ENCODE measurements around the gene TACR2. TPM values are rescaled to one million over a fixed set of nuclear protein-coding genes. Genes with fewer than 3 reads are reported as not detected.

Gene TACR2
- total and polyA plus RNA-seq, 2 donors (not counting 1 experiment from before 2014, with no cell fraction given) = 0.15 to 0.17 TPM

DNA sequence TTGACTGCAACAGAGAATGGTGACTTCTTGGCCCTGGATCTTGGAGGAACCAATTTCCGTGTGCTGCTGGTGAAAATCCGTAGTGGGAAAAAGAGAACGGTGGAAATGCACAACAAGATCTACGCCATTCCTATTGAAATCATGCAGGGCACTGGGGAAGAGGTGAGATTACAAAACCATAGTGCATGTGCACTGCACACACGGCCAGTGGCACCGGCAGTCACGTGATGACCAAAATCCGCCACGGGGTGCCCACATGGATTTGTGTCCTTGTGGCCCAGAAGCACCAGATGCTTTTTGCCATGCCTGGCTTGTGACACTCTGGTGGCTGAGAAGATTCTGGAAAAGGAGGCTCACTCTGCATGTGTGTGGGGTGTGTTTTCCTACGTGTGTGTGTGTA lies 32.4 kb downstream of the TACR2 start:
- H2AFZ ChIP-seq (ENCODE audit: low read length) = no peak overlapping the region
- DNase-seq (ENCODE audit: low read depth in 2 of 2) = no peak
- TF ChIP-seq EZH2 (IDR thresholded peaks at IDR 0.05; ENCODE audit: low read length, missing control alignments) = no peak
- TF ChIP-seq, protein P1, sequence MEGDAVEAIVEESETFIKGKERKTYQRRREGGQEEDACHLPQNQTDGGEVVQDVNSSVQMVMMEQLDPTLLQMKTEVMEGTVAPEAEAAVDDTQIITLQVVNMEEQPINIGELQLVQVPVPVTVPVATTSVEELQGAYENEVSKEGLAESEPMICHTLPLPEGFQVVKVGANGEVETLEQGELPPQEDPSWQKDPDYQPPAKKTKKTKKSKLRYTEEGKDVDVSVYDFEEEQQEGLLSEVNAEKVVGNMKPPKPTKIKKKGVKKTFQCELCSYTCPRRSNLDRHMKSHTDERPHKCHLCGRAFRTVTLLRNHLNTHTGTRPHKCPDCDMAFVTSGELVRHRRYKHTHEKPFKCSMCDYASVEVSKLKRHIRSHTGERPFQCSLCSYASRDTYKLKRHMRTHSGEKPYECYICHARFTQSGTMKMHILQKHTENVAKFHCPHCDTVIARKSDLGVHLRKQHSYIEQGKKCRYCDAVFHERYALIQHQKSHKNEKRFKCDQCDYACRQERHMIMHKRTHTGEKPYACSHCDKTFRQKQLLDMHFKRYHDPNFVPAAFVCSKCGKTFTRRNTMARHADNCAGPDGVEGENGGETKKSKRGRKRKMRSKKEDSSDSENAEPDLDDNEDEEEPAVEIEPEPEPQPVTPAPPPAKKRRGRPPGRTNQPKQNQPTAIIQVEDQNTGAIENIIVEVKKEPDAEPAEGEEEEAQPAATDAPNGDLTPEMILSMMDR (conservative IDR thresholded peaks at IDR 0.05 in 1 of 2, IDR thresholded peaks at IDR 0.05 in 1 of 2; ENCODE audit: low read depth in 1 of 2, low read length in 2 of 2) = no peak
- no peak overlapping the region for H3K9ac ChIP-seq (ENCODE audit: insufficient read depth, low read length)
- H3K9me3 ChIP-seq (ENCODE audit: control insufficient read depth, insufficient read depth, low read depth, low read length) = no peaks in the 10 kb centered on the region
- no peaks in the 10 kb centered on the region for H3K27me3 ChIP-seq (ENCODE audit: control insufficient read depth, insufficient read depth, low read length)
- no peak overlapping the region for H3K4me2 ChIP-seq (ENCODE audit: extremely low read depth, insufficient read depth, low read length)
- no peaks in the 10 kb centered on the region for H3K79me2 ChIP-seq (ENCODE audit: control insufficient read depth, insufficient read depth, low read length)
- H3K4me1 ChIP-seq (ENCODE audit: control insufficient read depth, extremely low read depth, insufficient read depth, low read length) = peaks cover 20% of the 10 kb centered on the region
- H3K36me3 ChIP-seq (ENCODE audit: control insufficient read depth, insufficient read depth, low read length) = peaks cover 22% of the 10 kb centered on the region
- no peak overlapping the region for H3K4me3 ChIP-seq (replicated peaks in 1 of 4; ENCODE audit: control extremely low read depth in 1 of 4, insufficient read depth in 1 of 4, low read depth in 3 of 4, low read length in 4 of 4)
- no peaks in the 10 kb centered on the region for H4K20me1 ChIP-seq (ENCODE audit: control insufficient read depth, extremely low read depth, insufficient read depth, low read length)
- H3K27ac ChIP-seq (ENCODE audit: insufficient read depth, low read length) = no peak overlapping the region

GRCh38 chr10:69383558-69383957 lies 33.2 kb downstream of the TACR2 start:
- no peak for TF ChIP-seq EZH2 (IDR thresholded peaks at IDR 0.05; ENCODE audit: low read length, missing control alignments)
- TF ChIP-seq, protein P1 (conservative IDR thresholded peaks at IDR 0.05 in 1 of 2, IDR thresholded peaks at IDR 0.05 in 1 of 2; ENCODE audit: low read depth in 1 of 2, low read length in 2 of 2) = peak; percentile 2 to 33
- Histone ChIP-seq H3K4me3 (replicated peaks in 1 of 4; ENCODE audit: control extremely low read depth in 1 of 4, insufficient read depth in 1 of 4, low read depth in 3 of 4, low read length in 4 of 4) (no peak overlapping the region), H3K4me2 (ENCODE audit: extremely low read depth, insufficient read depth, low read length) (peak overlapping the region; percentile 56), H4K20me1 (ENCODE audit: control insufficient read depth, extremely low read depth, insufficient read depth, low read length) (no peaks in the 10 kb centered on the region), H3K4me1 (ENCODE audit: control insufficient read depth, extremely low read depth, insufficient read depth, low read length) (peaks cover 20% of the 10 kb centered on the region), H3K79me2 (ENCODE audit: control insufficient read depth, insufficient read depth, low read length) (no peaks in the 10 kb centered on the region), H3K27ac (ENCODE audit: insufficient read depth, low read length) (peak overlapping the region; percentile 63), H3K9me3 (ENCODE audit: control insufficient read depth, insufficient read depth, low read depth, low read length) (no peaks in the 10 kb centered on the region), H3K36me3 (ENCODE audit: control insufficient read depth, insufficient read depth, low read length) (peaks cover 20% of the 10 kb centered on the region), H3K9ac (ENCODE audit: insufficient read depth, low read length) (no peak overlapping the region), H2AFZ (ENCODE audit: low read length) (no peak overlapping the region), H3K27me3 (ENCODE audit: control insufficient read depth, insufficient read depth, low read length) (no peaks in the 10 kb centered on the region)
- peak; percentile 52 to 73 for DNase-seq (ENCODE audit: low read depth in 2 of 2)

GRCh38 chr10:69382382-69383117 lies 34.2 kb downstream of the TACR2 start:
- Histone ChIP-seq H4K20me1 (ENCODE audit: control insufficient read depth, extremely low read depth, insufficient read depth, low read length) (no peaks in the 10 kb centered on the region), H3K9ac (ENCODE audit: insufficient read depth, low read length) (no peak overlapping the region)

More at GRCh38 chr10:69382382-69383117, 34.2 kb downstream of the TACR2 start:
- H3K4me3 ChIP-seq (replicated peaks in 1 of 4; ENCODE audit: control extremely low read depth in 1 of 4, insufficient read depth in 1 of 4, low read depth in 3 of 4, low read length in 4 of 4) = no peak overlapping the region
- no peak overlapping the region for H2AFZ ChIP-seq (ENCODE audit: low read length)
- peak overlapping the region; percentile 63 for H3K27ac ChIP-seq (ENCODE audit: insufficient read depth, low read length)
- DNase-seq (ENCODE audit: low read depth in 2 of 2) = peak; percentile 74 to 98
- peak overlapping the region; percentile 56 for H3K4me2 ChIP-seq (ENCODE audit: extremely low read depth, insufficient read depth, low read length)
- H3K4me1 ChIP-seq (ENCODE audit: control insufficient read depth, extremely low read depth, insufficient read depth, low read length) = peaks cover 20% of the 10 kb centered on the region
- H3K79me2 ChIP-seq (ENCODE audit: control insufficient read depth, insufficient read depth, low read length) = no peaks in the 10 kb centered on the region
- H3K36me3 ChIP-seq (ENCODE audit: control insufficient read depth, insufficient read depth, low read length) = peaks cover 20% of the 10 kb centered on the region
- H3K27me3 ChIP-seq (ENCODE audit: control insufficient read depth, insufficient read depth, low read length) = no peaks in the 10 kb centered on the region
- TF ChIP-seq, protein P1 (conservative IDR thresholded peaks at IDR 0.05 in 1 of 2, IDR thresholded peaks at IDR 0.05 in 1 of 2; ENCODE audit: low read depth in 1 of 2, low read length in 2 of 2) = no peak
- TF ChIP-seq EZH2 (IDR thresholded peaks at IDR 0.05; ENCODE audit: low read length, missing control alignments) = no peak
- no peaks in the 10 kb centered on the region for H3K9me3 ChIP-seq (ENCODE audit: control insufficient read depth, insufficient read depth, low read depth, low read length)
